ENCODE measurements around the gene RNF168.
"Not testable (repeated sequence)": the region's sequence is repeated elsewhere in the genome, so short reads cannot be mapped to it uniquely, and the experiment has no call there.

RNF168 gene

GRCh38 chr3:196514350-196514716, 10.8 kb upstream of the RNF168 start:
- DNase-seq: no peak

GRCh38 chr3:196513697-196514349, 10.3 kb upstream of the RNF168 start:
- no peak for DNase-seq

- not testable (repeated sequence) for DNase-seq
Measured at GRCh38 chr3:196511646-196512425, 8.3 kb upstream of the RNF168 start.

GRCh38 chr3:196511108-196511507, 7.5 kb upstream of the RNF168 start:
- not testable (repeated sequence) for DNase-seq

- DNase-seq: no peak
Measured at GRCh38 chr3:196506687-196507086, 3.1 kb upstream of the RNF168 start.

GRCh38 chr3:196504556-196504955, 988 bp upstream of the RNF168 start:
- DNase-seq: no peak

- DNase-seq: not testable (repeated sequence)
Measured at GRCh38 chr3:196504077-196504398, 470 bp upstream of the RNF168 start.

- peak; percentile 73 for DNase-seq
Measured at GRCh38 chr3:196502775-196503195, 783 bp downstream of the RNF168 start.

GRCh38 chr3:196501316-196502044, 2.1 kb downstream of the RNF168 start:
- DNase-seq: no peak

- DNase-seq: no peak
Measured at GRCh38 chr3:196499807-196500524, 3.6 kb downstream of the RNF168 start.

GRCh38 chr3:196499061-196499460, 4.5 kb downstream of the RNF168 start:
- DNase-seq: no peak

- DNase-seq: no peak
Measured at GRCh38 chr3:196498297-196498696, 5.3 kb downstream of the RNF168 start.

GRCh38 chr3:196496183-196496582, 7.4 kb downstream of the RNF168 start:
- no peak for DNase-seq

- no peak for DNase-seq
Measured at GRCh38 chr3:196493292-196493691, 10.3 kb downstream of the RNF168 start.

- no peak for DNase-seq
Measured at GRCh38 chr3:196492080-196492479, 11.5 kb downstream of the RNF168 start.

- DNase-seq: no peak
Measured at GRCh38 chr3:196489747-196490146, 13.8 kb downstream of the RNF168 start.

- no peak for DNase-seq
Measured at GRCh38 chr3:196486263-196486662, 17.3 kb downstream of the RNF168 start.

- DNase-seq: no peak
Measured at GRCh38 chr3:196477678-196478077, 25.9 kb downstream of the RNF168 start.

- no peak for DNase-seq
Measured at GRCh38 chr3:196472286-196472685, 31.3 kb downstream of the RNF168 start.

GRCh38 chr3:196471551-196471950, 32.0 kb downstream of the RNF168 start:
- no peak for DNase-seq

- DNase-seq: not testable (repeated sequence)
Measured at GRCh38 chr3:196470182-196470581, 33.4 kb downstream of the RNF168 start.

- no peak for DNase-seq
Measured at GRCh38 chr3:196463804-196464203, 39.8 kb downstream of the RNF168 start.

GRCh38 chr3:196463478-196463756, 40.2 kb downstream of the RNF168 start:
- DNase-seq: no peak
